Measurements from ENCODE around the gene PARD3. TPM values are rescaled to one million over a fixed set of nuclear protein-coding genes. Genes with fewer than 3 reads are reported as not detected.
"Not testable (repeated sequence)": the region's sequence is repeated elsewhere in the genome, so short reads cannot be mapped to it uniquely, and the experiment has no call there.

Gene PARD3
- total and polyA plus RNA-seq, 3 donors from 2014 or later, result 31.8 to 59.5 (median 49.5) TPM

GRCh38 chr10:34358729-34359434, 456.2 kb downstream of the PARD3 start:
- H3K4me1 ChIP-seq, result no peaks in the 10 kb centered on the region
- H3K4me3 ChIP-seq, result no peak overlapping the region
- H3K27ac ChIP-seq, result no peak overlapping the region
- no peaks in the 10 kb centered on the region for H3K9me3 ChIP-seq
- TF ChIP-seq CTCF (IDR thresholded peaks at IDR 0.05) (no peak), POLR2A (IDR thresholded peaks at IDR 0.05) (no peak)
- 87 to 94% methylated on average over 2 of the region's 2 CpGs for WGBS, 2 donors
- H3K36me3 ChIP-seq (ENCODE audit: low read depth, missing control alignments), result no peaks in the 10 kb centered on the region
- intact Hi-C loops (cut with DNase I; ENCODE audit: low total_unique reads), result no loop called here
- no peak for DNase-seq
- H3K27me3 ChIP-seq, result no peaks in the 10 kb centered on the region

GRCh38 chr10:34356463-34356862, 458.6 kb downstream of the PARD3 start:
- no peaks in the 10 kb centered on the region for H3K9me3 ChIP-seq
- H3K27ac ChIP-seq, result no peak overlapping the region
- no peak overlapping the region for H3K4me3 ChIP-seq
- intact Hi-C loops (cut with DNase I; ENCODE audit: low total_unique reads), result no loop called here
- no peaks in the 10 kb centered on the region for H3K27me3 ChIP-seq
- H3K36me3 ChIP-seq (ENCODE audit: low read depth, missing control alignments), result no peaks in the 10 kb centered on the region
- TF ChIP-seq CTCF (IDR thresholded peaks at IDR 0.05) (no peak), POLR2A (IDR thresholded peaks at IDR 0.05) (no peak)
- H3K4me1 ChIP-seq, result no peaks in the 10 kb centered on the region
- DNase-seq, result no peak

- H3K9me3 ChIP-seq; H3K27me3 ChIP-seq; H3K27ac ChIP-seq; intact Hi-C loops (cut with DNase I; ENCODE audit: low total_unique reads); H3K36me3 ChIP-seq (ENCODE audit: low read depth, missing control alignments); H3K4me3 ChIP-seq; DNase-seq; H3K4me1 ChIP-seq: not testable (repeated sequence)
- WGBS, 2 donors, result 85 to 97% methylated on average over 4 of the region's 4 CpGs
Measured at GRCh38 chr10:34353530-34353929, 461.6 kb downstream of the PARD3 start.

GRCh38 chr10:34352599-34353204, 462.4 kb downstream of the PARD3 start:
- H3K27me3 ChIP-seq; H3K4me1 ChIP-seq; H3K36me3 ChIP-seq (ENCODE audit: low read depth, missing control alignments); H3K27ac ChIP-seq; intact Hi-C loops (cut with DNase I; ENCODE audit: low total_unique reads); DNase-seq; H3K4me3 ChIP-seq; H3K9me3 ChIP-seq: not testable (repeated sequence)
- 80 to 85% methylated on average over 17 to 43 of the region's 45 CpGs for WGBS, 2 donors

GRCh38 chr10:34351161-34351560, 463.9 kb downstream of the PARD3 start:
- no peaks in the 10 kb centered on the region for H3K27me3 ChIP-seq
- TF ChIP-seq POLR2A (IDR thresholded peaks at IDR 0.05) (no peak), CTCF (IDR thresholded peaks at IDR 0.05) (no peak)
- intact Hi-C loops (cut with DNase I; ENCODE audit: low total_unique reads), result no loop called here
- WGBS, 2 donors, result 80 to 90% methylated on average over 3 of the region's 3 CpGs
- no peaks in the 10 kb centered on the region for H3K9me3 ChIP-seq
- no peak for DNase-seq
- H3K4me1 ChIP-seq, result no peaks in the 10 kb centered on the region
- H3K27ac ChIP-seq, result no peak overlapping the region
- H3K36me3 ChIP-seq (ENCODE audit: low read depth, missing control alignments), result no peaks in the 10 kb centered on the region
- H3K4me3 ChIP-seq, result no peak overlapping the region
